DND-41 (cell line): ENCODE results near the gene RAB3GAP2.

Source experiments
- ATAC-seq: fragments of 200-7000 bp; cut with Tn5 transposase; 3 replicates; pipeline ENCODE4 v1.9.1; 2021; ENCODE audit warnings: low read depth; ENCODE audit not compliant: insufficient read depth
- DNase-seq: peaks from one replicate; pipeline ENCODE4 v3.0.0-alpha.2; 2020
- H2AFZ ChIP-seq: 2 replicates; pipeline ENCODE4 v1.6.0; 2012; ENCODE audit warnings: low read depth, low read length
- H3K27ac ChIP-seq: 2 replicates; pipeline ENCODE4 v1.5.1; 2012; ENCODE audit warnings: low read length, inconsistent platforms
- H3K27me3 ChIP-seq: fragments of 200-600 bp; sonication (generic); 2 replicates; pipeline ENCODE4 v1.6.0; 2012; ENCODE audit warnings: low read length, mild to moderate bottlenecking, inconsistent platforms; ENCODE audit not compliant: insufficient read depth, poor library complexity
- H3K36me3 ChIP-seq: 2 replicates; pipeline ENCODE4 v1.5.1; 2012; ENCODE audit warnings: low read length, inconsistent platforms; ENCODE audit not compliant: insufficient read depth
- H3K4me1 ChIP-seq: 2 replicates; pipeline ENCODE4 v1.5.1; 2012; ENCODE audit warnings: mild to moderate bottlenecking, low read length; ENCODE audit not compliant: insufficient read depth
- H3K4me2 ChIP-seq: 2 replicates; pipeline ENCODE4 v1.6.0; 2012; ENCODE audit warnings: mild to moderate bottlenecking, moderate library complexity, low read length, inconsistent platforms; ENCODE audit not compliant: insufficient read depth
- H3K4me3 ChIP-seq, 2 experiments: fragments of 200-600 bp in 1 of 2; shearing (Covaris generic) in 1 of 2; 2 replicates each; pipeline ENCODE4 v1.5.1; 2012 to 2016; ENCODE audit warnings: inconsistent platforms in 2 of 2, low read length in 2 of 2, mild to moderate bottlenecking in 2 of 2, low read depth in 1 of 2, moderate library complexity in 1 of 2
- H3K79me2 ChIP-seq: 2 replicates; pipeline ENCODE4 v1.6.0; 2012; ENCODE audit warnings: low read length, inconsistent platforms; ENCODE audit not compliant: insufficient read depth
- H3K9ac ChIP-seq: 2 replicates; pipeline ENCODE4 v1.6.0; 2012; ENCODE audit warnings: low read depth, mild to moderate bottlenecking, inconsistent platforms, low read length, moderate library complexity
- H3K9me3 ChIP-seq: 2 replicates; pipeline ENCODE4 v1.5.1; 2012; ENCODE audit warnings: low read length, moderate library complexity, mild to moderate bottlenecking, inconsistent platforms; ENCODE audit not compliant: insufficient read depth, severe bottlenecking
- H4K20me1 ChIP-seq: 2 replicates; pipeline ENCODE4 v1.6.0; 2012; ENCODE audit warnings: low read length; ENCODE audit not compliant: insufficient read depth
- CTCF ChIP-seq: IDR thresholded peaks from 2 replicates; pipeline ENCODE4 v1.5.1; 2012; ENCODE audit warnings: borderline replicate concordance, low read length, moderate library complexity, mild to moderate bottlenecking; ENCODE audit not compliant: poor library complexity, severe bottlenecking; ENCODE audit errors: extremely low read depth
- EZH2 ChIP-seq: IDR thresholded peaks from 3 replicates; pipeline ENCODE4 v1.6.1; 2012; ENCODE audit warnings: borderline replicate concordance, low read depth, mild to moderate bottlenecking, moderate library complexity, low read length, inconsistent platforms; ENCODE audit not compliant: severe bottlenecking

Gene RAB3GAP2

GRCh38 chr1:220225957-220226356 is 46.3 kb downstream of the RAB3GAP2 start:
- DNase-seq (no peak), ATAC-seq (no peak)
- Histone ChIP-seq H3K4me3 (no peak overlapping the region), H3K27ac (no peak overlapping the region), H2AFZ (no peak overlapping the region), H4K20me1 (0 out of 2 replicates have a peak, but pooled peaks cover 7% of the 10 kb centered on the region), H3K9ac (no peak overlapping the region), H3K79me2 (peaks cover 15% of the 10 kb centered on the region; the same call in 1 of the 2 replicates), H3K4me1 (no peaks in the 10 kb centered on the region), H3K27me3 (no peaks in the 10 kb centered on the region), H3K9me3 (no peaks in the 10 kb centered on the region), H3K4me2 (no peak overlapping the region), H3K36me3 (peaks cover 24% of the 10 kb centered on the region)
- TF ChIP-seq CTCF (no peak), EZH2 (no peak)

GRCh38 chr1:220224611-220225124 is 47.6 kb downstream of the RAB3GAP2 start:
- H3K79me2 ChIP-seq = peaks cover 21% of the 10 kb centered on the region; the same call in 1 of the 2 replicates
- H3K4me2 ChIP-seq = no peak overlapping the region
- peaks cover 16% of the 10 kb centered on the region for H3K36me3 ChIP-seq
- ATAC-seq = no peak
- no peak for DNase-seq
- H4K20me1 ChIP-seq = 0 out of 2 replicates have a peak, but pooled peaks cover 7% of the 10 kb centered on the region
- TF ChIP-seq EZH2 (no peak), CTCF (no peak)
- H3K4me1 ChIP-seq = no peaks in the 10 kb centered on the region
- no peak overlapping the region for H3K4me3 ChIP-seq
- no peak overlapping the region for H3K9ac ChIP-seq
- no peak overlapping the region for H3K27ac ChIP-seq
- H3K27me3 ChIP-seq = no peaks in the 10 kb centered on the region
- no peaks in the 10 kb centered on the region for H3K9me3 ChIP-seq
- H2AFZ ChIP-seq = no peak overlapping the region

- TF ChIP-seq EZH2 (no peak), CTCF (no peak)
- Histone ChIP-seq H4K20me1 (0 out of 2 replicates have a peak, but pooled peaks cover 7% of the 10 kb centered on the region), H3K27ac (no peak overlapping the region), H3K4me3 (no peak overlapping the region), H3K36me3 (peaks cover 13% of the 10 kb centered on the region), H3K79me2 (peaks cover 24% of the 10 kb centered on the region; the same call in 1 of the 2 replicates), H3K4me2 (no peak overlapping the region), H3K9ac (no peak overlapping the region), H2AFZ (no peak overlapping the region), H3K27me3 (no peaks in the 10 kb centered on the region), H3K4me1 (no peaks in the 10 kb centered on the region), H3K9me3 (no peaks in the 10 kb centered on the region)
- DNase-seq = no peak
- no peak for ATAC-seq
Observed at GRCh38 chr1:220224033-220224432, 48.2 kb downstream of the RAB3GAP2 start.
